GM18505 (cell line): ENCODE results near the gene SCN1B.

ENCODE experiments used
- ATAC-seq: cut with Tn5 transposase; IDR thresholded peaks from one replicate; pipeline ENCODE4 v1.9.1; 2021; ENCODE audit not compliant: unreplicated experiment
- POLR2A ChIP-seq: IDR thresholded peaks from 4 replicates; pipeline ENCODE4 v1.6.1; 2011; ENCODE audit warnings: borderline replicate concordance; ENCODE audit not compliant: insufficient read depth, insufficient read length; ENCODE audit errors: extremely low read depth

The SCN1B gene

GRCh38 chr19:35031072-35031881, 1.0 kb downstream of the SCN1B start:
- no peak for TF ChIP-seq POLR2A
- no peak for ATAC-seq

GRCh38 chr19:35032356-35032865, 2.1 kb downstream of the SCN1B start:
- TF ChIP-seq POLR2A = no peak
- no peak for ATAC-seq

- no peak for TF ChIP-seq POLR2A
- ATAC-seq = no peak
Observed at GRCh38 chr19:35033067-35034004, 3.1 kb downstream of the SCN1B start.

GRCh38 chr19:35034005-35034502, 3.8 kb downstream of the SCN1B start:
- no peak for TF ChIP-seq POLR2A
- no peak for ATAC-seq

GRCh38 chr19:35034588-35035382, 4.5 kb downstream of the SCN1B start:
- ATAC-seq = no peak
- no peak for TF ChIP-seq POLR2A

GRCh38 chr19:35037716-35038622, 7.7 kb downstream of the SCN1B start:
- no peak for ATAC-seq
- no peak for TF ChIP-seq POLR2A

- no peak for TF ChIP-seq POLR2A
- ATAC-seq = no peak
Observed at GRCh38 chr19:35038623-35039512, 8.6 kb downstream of the SCN1B start.

- ATAC-seq = no peak
Observed at GRCh38 chr19:35039881-35040825, 9.9 kb downstream of the SCN1B start.

GRCh38 chr19:35040826-35041547, 10.7 kb downstream of the SCN1B start:
- no peak for TF ChIP-seq POLR2A
- no peak for ATAC-seq

More at GRCh38 chr19:35039881-35040825, 9.9 kb downstream of the SCN1B start:
- no peak for TF ChIP-seq POLR2A

- no peak for ATAC-seq
- TF ChIP-seq POLR2A = no peak
Observed at GRCh38 chr19:35041548-35042055, 11.3 kb downstream of the SCN1B start, which contains the start of gene HPN. TSS of gene HPN (plus strand) at chr19:35041721. CDS start at chr19:35042507, 786 bp downstream.
